ENCODE results near the gene FAM200B.

Gene FAM200B

DNA sequence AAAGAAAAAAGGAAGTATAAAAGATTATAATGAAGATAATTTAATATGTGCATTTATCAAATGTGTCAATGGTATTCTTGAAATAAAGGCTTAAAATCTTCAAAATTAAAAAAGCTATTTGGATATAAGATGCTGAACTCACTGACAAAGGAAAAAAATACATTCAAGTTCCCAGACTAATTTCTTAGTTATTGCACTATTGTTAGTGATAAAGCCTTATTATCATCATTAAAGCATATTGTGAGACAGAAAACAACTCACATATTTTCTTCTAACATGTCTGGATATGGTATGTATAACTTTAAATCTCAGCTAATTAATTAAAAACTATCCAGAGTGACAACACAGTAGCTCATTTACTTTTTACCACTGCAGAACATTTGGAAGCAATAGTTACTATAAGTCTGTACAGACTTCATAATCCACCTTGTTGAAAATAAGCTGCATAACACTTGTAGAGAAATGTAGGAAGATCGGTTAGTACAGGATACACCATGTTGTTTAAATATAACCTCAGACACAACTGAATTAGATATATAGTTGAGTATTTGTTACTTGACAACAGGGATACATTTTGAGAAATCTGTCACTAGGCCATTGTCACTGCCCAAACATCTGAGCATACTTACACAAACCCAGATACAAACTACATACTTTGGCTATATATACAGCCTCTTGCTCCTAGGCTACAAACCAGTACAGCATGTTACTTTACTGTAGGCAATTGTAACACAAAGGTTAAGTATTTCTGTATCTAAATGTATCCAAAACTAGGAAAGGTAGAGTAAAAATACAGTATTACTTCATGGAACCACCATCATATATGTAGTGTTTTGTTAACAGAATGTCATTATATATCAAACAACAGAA lies 12.8 kb upstream of the FAM200B start:
- DNase-seq: no peak

DNA sequence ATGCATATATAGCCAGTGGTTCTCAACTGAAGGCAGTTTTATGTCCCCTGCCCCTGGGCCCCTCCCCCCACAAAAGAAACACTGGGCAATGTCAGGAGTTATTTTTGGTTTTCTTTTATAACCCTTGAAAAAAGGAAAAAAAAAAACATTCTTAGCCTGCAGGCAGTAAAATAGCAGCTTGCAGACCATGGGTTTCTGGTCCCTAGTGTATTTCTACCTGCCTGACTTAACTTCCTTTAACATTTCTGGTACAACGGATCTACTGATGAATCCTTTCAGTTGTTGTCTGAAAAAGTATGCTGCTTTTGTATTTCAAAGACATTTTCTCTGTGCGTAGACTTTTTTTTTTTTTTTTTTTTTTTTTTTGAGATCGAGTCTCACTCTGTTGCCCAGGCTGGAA lies 11.1 kb upstream of the FAM200B start:
- no peak for DNase-seq

DNA sequence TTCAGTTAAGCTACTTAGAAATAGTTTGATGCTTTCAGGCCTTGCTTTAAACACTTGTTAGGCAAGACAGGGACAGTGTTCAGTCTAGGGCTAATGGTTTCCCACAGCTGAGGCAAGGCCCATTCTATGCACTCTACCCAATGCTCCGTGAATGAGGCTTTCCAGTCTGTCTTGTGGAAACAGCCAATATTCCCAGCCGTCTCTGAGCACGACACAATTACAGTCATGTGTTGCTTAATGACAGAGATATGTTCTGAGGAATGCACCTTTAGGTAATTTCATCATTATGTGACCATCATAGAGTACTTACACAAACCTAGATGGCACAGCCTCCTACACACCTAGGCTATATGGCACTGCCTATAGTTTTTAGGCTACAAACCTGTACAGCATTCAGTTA lies 9.5 kb upstream of the FAM200B start:
- DNase-seq: no peak

DNA sequence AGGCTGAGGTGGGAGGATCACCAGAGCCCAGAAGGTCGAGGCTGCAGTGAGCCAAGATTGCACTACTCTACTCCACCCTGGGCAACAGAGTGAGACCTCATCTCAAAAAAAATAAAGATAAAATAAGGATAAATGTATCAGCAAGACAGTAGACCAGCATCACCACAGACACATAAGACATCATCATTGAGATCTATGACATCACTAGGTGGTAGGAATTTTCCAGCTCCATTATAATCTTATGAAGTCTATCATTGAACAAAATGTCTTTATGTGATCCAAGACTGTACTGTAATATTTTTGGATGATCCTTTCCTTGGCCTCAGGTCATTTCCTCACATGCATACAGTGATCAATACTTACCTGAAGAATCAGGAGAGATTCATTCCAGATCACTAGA lies 8.3 kb upstream of the FAM200B start:
- no peak for DNase-seq

DNA sequence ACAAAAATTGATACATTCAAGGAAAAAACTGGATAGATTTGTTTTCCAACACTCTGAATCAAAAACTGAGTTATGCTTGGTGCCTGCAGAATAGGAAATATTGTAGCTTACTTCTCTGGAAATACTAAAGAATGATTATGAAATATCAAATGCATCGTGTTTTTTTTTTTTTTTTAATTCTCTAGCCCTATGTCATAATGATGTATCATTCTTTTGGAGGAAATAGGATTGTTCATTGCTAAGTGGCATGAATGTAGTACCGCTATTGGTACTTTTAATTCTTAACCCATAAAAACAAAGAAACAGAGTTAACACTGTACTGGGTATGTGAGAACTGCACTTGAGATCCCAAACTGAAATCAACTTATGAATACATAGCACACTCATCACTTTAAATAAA lies 7.6 kb upstream of the FAM200B start:
- no peak for DNase-seq

DNA sequence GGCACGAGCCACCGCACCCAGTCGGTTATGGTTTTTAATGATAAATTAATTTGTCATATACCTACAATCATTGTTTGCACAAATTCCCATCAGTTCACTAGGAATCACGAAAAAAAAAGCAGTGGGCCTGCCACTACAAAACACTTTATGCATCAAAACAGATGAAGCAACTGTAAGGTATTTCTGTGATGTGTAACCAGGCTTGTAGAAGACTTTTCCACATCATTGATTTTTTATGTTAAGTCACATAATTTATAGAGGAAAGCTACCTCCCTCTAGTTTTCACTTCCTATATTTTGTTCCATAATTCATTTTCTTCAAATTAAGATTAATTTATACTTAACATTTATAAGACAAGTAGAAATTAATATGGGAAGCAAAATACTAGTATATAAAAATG lies 6.7 kb upstream of the FAM200B start:
- no peak for DNase-seq

DNA sequence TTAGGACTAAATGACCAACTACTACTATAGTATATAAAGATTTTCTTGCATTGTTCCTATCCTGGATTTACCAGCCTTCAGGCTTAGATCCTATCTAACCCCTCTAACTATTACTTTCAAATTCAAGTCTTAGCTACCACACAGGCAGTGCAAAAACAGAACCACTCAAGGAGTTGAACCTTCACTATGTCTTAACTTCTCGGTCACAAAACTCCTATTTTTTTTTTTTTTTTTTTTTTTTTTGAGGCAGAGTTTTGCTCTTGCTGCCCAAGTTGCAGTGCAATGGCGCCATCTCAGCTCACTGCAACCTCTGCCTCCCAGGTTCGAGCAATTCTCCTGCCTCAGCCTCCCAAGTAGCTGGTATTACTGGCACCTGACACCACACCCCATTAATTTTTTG lies 6.3 kb upstream of the FAM200B start:
- no peak for DNase-seq

DNA sequence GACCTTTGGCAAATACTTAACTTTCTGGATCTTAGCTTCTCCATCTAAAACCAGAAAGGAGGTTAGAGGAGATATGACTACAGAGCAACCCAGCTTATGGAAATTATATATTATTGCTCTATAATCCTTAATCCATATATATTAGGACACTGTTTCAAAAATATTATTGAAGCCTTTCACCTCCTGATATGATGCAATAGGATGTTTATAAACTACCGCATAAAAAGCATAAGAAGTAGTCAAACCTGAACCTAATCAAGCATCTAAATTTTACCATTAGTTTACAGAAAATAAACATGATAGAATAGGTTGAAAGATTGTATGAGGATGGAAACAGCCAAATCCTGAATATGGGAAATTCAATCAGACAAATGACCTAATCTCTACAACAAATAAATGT lies 5.6 kb upstream of the FAM200B start:
- DNase-seq: no peak

DNA sequence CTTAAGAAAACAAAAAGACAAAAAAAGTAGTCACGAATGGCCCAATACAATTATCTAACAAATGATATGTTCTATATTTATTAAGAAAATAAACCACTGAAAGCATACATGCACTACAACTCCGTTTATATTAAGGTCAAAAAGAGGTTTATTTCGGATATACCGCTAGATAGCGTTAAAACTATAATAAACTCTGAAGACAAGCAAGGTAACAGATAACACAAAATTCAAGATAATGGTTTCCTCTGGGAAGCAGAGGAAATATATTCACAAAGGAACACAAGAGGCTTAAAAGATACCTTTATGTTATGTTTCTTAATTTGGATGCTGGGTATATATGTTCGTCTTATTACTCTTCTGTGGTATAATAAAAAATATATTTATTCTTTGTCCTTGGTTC lies 4.7 kb upstream of the FAM200B start:
- DNase-seq: no peak

DNA sequence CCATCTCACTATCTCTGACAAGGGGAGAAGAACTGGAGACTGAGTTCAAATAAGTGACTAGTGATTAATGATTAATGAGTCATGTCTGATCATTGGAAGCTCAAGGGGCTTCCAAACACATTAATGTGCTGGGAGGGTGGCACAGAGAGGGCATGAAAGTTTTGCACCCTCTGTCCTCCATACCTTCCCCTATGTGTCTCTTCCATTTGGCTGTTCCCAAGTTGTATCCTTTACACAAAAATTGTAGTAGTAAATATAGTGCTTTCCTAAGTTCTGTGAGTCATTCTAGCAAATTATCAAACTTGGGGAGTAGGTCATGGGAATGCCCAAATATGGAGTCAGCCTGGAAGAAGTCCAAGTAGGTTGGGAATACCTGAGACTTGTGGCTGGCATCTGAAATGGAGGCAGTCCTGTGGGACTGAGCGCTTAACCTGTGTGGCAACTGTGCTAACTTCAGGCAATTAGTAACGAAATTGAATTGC lies 4.1 kb upstream of the FAM200B start:
- no peak for DNase-seq

DNA sequence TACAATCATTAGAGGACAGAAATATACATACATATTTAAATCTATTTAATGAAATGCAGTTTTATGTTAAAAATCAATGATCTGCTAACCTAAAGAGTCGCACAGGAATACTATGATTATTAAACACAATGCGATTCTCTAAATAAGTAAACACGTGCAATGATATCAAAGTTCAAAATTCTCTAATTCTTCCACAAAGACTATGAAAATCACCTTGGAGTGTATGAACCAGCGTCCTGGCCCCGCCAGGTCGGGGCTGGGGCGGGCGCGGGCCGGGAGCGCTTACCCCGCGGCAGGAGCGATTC lies 608 bp upstream of the FAM200B start:
- no peak for DNase-seq

DNA sequence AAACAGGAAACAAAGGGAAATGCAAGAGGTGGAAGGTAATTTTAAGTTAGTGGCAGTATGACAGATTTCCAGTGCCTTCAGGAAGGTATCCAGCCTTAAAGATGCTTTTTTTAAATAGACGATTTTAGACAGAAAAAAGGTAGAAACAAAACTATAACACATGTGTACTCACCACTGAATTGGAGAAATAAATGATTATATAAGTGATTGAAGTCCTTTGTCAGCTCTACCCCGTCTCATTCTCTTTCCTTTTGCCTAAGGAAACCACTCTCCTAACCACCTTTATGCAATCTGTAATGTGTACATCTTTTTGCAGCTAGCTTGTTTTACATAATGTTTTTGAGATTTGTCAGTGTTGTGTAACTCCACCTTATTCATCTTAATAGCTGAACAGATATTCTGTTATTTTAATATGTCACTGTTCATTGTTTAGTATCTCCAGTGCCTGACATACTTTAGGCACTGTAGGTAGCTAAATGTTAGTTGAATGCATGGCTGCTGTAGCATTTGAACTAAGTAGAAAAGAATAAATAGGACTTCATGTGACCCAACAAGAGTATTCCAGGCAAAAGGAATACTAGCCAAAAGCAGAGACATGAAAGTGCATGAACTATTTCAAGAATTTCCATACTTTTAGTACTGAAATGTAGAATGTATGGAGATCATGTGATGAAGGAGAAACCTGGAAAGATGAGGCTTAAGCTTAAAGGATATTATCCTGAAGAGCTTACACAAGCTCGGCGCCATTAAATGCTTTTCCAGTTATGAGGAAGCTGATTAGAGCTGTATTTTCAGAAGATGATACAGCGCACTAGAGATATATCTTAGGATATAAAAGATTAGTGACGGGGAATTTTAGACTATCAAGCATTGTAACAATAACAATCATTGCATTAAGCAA lies 865 bp downstream of the FAM200B start:
- DNase-seq: no peak

DNA sequence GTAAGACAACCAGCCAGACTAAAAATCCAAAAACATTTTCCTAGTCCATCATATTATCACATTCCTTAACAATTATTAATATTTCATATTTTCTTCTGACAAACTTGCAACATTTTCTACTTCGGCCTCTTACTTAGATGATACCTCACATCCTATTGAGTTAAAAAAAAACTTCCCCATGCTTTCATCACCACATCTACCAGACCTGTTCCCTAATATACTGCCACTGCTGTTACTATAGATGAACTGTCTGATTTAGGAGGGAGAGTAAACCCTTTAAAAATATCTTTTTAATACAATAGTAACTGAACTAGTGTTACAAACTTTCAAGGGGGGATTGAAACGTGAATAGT lies 1.5 kb downstream of the FAM200B start:
- DNase-seq: no peak

DNA sequence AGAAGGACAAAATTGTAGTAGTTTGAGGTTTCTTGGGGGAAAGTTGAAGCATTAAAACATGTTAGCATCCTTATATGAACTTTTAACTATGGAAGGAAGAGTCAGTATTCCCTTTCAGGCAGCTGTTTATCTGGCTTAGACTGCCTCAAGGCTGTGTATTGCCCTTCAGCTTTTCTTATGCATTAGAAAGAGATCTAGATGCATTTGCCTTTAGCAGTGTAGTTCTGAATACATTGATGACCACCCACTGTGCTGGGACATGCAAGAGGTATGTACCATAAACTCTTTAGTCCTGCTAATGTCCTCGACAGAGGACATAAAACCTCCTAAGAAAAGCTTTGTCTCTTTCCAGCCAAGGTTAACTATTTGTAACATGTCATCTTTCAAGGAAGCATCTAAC lies 2.9 kb downstream of the FAM200B start:
- DNase-seq: no peak

DNA sequence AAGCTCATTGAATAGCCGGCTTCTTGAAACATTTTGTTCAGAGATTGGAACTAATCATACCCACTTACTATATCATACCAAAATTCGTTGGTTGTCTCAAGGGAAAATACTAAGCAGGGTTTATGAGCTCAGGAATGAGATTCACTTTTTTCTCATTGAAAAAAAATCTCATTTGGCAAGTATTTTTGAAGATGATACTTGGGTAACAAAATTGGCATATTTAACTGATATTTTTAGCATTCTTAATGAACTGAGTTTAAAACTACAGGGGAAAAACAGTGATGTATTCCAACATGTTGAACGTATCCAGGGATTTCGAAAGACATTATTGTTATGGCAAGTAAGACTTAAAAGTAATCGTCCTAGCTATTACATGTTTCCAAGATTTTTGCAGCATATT lies 6.4 kb downstream of the FAM200B start:
- DNase-seq: no peak

DNA sequence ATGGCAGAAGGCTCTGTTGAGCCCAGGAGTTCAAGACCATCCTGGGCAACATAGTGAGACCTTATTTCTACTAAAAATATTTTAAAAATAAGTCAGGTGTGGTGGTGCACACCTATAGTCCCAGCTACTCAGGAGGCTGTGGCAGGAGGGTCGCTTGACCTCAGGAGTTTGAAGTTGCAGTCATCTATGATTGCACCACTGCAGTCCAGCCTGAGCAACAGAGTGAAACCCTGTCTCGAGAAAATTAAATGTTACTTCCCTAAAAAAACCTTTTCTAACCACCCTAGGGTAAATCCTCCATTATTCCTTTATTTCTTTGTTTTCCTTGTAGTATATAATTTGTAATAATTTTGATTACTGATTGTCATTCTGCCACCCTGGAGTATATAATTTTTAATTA lies 7.9 kb downstream of the FAM200B start:
- no peak for DNase-seq

DNA sequence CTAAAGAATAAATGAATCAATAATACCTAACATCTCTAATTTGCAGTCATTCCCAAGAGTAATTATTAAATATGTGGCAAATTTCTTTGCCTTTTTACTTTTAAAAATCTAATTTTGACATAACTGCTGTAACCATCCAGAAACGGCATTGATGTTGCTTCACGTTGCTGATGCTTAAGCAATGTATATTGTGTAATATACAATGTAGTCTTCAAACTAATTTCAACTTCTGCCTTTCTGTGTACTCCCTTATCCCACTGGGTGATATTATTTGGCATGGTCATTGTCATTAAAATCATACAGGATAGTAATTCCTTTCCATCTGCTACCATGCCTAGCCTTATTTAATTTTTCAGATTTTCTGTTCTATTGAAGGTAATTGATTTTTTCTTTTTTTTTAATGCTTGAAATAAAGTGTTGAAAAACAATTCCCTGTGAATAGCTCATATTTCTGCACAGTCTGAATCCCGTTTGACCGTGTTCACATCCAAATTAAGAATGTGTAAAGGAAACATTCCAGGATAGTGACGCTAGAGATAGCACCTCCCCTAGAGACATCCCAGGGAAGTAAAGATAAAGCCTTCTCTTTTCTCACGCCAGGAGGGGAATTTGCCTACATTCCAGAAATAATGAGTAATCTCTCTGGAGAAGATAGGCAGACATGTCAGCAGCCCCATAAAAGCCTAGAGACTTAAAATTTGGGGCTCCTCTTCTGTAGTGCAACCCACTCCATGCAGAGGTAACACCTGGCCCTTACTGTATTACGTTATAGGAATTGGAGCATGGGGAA lies 8.6 kb downstream of the FAM200B start:
- no peak for DNase-seq

DNA sequence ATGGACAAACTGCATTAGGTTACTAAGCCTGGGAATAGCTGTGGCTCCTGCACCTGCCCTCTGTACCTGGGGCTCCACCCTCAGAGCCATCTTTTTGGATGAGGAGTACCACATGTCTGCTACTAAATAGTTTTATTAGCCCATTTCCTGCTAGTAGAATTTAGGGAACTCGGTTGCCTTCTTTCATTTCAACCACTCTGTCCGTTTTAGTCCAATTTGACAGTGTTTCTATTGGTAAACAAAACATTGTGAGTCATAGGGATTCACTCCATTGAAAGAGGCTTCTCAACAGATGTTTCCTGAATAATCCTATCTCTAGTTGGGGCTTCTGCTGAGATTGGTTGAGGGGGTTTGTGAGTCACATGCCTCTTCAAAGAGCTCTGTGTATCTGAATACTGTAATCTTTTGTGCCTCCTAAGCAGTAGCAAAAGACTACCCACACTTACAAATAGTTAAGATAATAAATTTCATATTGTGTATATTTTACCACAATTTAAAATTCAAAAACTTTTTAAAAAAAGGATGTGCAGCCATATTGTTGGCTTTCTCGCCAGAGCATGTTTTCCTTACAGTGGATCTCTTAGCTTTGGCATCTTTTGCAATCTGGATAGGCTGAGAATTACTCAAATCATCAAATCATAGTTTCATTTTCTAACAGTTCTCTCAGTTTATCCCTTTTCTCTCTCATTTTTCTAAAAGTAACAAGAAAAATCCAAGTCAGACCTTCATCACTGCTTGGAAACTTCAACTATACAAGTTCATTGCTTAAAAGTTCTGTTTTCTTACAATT lies 9.9 kb downstream of the FAM200B start:
- no peak for DNase-seq

DNA sequence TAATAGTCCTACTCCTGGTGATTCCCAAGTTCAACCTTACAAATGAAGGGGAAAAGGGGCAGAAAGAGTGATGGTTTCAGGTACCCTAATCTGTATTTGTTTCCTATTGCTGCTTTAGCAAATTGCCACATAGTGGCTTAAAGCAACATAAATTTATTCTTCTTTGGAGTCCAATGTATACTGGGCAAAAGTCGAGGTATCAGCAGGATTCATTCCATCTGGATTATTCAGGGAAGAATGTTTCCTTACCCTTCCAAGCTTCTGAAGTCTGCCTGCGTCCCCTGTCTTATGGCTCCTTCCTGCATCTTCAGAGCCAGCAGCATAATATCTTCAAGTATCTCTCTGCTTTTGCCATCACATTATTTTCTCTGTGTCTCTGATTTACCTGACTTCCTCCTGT lies 11.0 kb downstream of the FAM200B start:
- DNase-seq: no peak

DNA sequence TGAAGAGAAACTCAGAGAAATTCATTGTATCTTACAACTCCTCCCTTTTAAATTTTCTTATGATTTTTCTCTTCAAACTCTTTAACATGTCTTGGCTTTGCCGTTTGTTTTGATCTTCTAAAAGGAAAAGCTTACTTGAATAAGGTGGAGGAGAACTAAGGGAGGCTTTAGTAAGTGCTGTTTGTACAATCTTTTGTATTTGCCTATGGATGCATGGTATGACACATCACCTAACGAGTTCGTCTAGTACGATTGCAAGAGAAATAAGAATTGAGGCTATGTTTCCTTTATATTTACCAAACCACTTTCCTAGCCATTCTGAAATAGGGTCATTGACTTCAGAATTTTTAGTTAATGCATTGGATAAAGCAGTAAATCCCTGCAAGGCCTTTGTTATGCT lies 12.8 kb downstream of the FAM200B start:
- no peak for DNase-seq

DNA sequence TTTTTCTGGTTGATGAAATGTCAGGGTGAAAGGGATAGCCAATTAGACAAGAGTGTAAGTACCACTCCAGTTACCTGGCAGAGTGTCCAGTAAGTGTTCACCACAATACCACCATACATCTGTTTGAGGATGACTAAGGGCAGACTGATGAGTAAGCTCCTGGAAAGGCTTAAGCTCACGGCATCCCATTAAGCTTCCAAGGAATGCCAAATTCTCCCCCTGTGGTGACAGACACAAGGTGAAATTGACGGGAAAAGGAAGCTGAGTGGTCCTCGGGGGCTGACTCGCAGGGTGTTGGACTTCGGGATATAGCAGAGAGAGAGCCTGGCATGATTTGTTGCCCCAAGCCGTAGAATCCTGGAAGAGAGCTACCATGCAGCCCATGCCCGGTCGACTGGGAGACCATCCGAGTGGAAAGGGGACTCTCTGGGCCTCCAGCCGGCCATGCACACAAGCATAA lies 13.6 kb downstream of the FAM200B start:
- no peak for DNase-seq

DNA sequence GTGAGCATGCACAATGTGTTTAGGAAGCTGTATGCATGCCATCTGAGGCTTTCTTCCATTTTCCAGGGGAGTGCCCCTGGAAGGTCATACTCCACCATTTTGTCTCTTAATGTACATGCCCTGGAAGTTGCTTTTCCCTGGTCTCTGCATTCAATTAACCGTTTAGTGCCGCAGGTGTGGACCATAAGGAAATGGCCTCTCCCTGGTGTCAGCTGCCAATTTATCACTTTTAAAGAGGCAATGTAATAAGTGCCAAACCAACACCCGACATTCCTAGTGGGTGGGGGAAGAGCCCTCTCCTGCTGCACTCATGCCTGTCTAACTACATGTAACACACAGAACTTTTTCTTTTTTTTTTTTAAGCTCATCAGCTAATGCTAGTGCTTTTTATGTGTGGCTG lies 14.1 kb downstream of the FAM200B start:
- no peak for DNase-seq

DNA sequence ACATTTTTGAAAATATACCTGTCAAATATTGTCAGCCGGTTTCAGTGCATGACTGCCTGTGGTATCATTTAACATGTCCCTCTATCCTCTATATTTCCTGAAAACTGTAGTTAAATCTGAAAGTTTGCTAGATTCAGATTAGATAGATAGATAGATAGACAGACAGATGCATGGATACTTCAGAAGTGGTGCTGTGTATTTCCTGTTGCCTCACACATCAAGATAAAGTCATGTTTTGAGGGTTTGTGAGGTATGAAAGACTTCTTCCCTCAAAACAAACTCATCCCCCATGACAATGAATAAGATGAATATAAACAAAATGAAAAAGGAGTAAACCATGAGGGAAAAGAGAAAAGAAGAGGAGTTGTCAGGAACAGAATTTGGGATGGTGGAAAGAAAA lies 15.2 kb downstream of the FAM200B start:
- DNase-seq: no peak
